H1 (cell line): ENCODE measurements around the gene ATP6V0D1. TPM values are rescaled to one million over a fixed set of nuclear protein-coding genes. Genes with fewer than 3 reads are reported as not detected.
A peak's percentile ranks its signal among the peaks of the same experiment; 100 is the strongest.

Experiments
- CTCF ChIA-PET: fragments of 300-600 bp; sonication (Branson Sonifier 250); formaldehyde crosslinking; loops from one replicate; lab custom pipeline; 2021; ENCODE audit not compliant: partially characterized antibody; lab: Charles Lee
- POLR2A ChIA-PET: fragments of 300-600 bp; sonication (Branson Sonifier 250); formaldehyde crosslinking; loops from one replicate; lab custom pipeline; 2021; ENCODE audit warnings: inconsistent platforms; ENCODE audit not compliant: partially characterized antibody; lab: Charles Lee
- DNase-seq, 2 experiments: peaks; one replicate each; pipeline versions ENCODE4 v3.0.0 to v3.0.0-alpha.2; 2010 to 2022; ENCODE audit warnings: low spot score in 2 of 2, low read depth in 1 of 2, mixed read lengths in 1 of 2
- FAIRE-seq: peaks from 2 replicates; lab custom pipeline; 2011; peaks lifted over from hg19 to GRCh38; lab: Jason Lieb, UNC
- H2AFZ ChIP-seq: 2 replicates; pipeline ENCODE4 v1.8.1; 2012; ENCODE audit warnings: low read length, inconsistent platforms
- H2AK5ac ChIP-seq: 2 replicates; pipeline ENCODE4 v1.6.1; 2013; ENCODE audit warnings: low read depth, low read length
- H2BK120ac ChIP-seq: replicated peaks from 2 replicates; pipeline ENCODE3; 2013; ENCODE audit warnings: low read depth, low read length, inconsistent platforms
- H2BK12ac ChIP-seq: 2 replicates; pipeline ENCODE4 v1.6.1; 2013; ENCODE audit warnings: low read depth, low read length
- H2BK15ac ChIP-seq: 2 replicates; pipeline ENCODE4 v1.6.1; 2013; ENCODE audit warnings: low read length
- H2BK20ac ChIP-seq: 2 replicates; pipeline ENCODE4 v1.6.1; 2013; ENCODE audit warnings: low read length
- H2BK5ac ChIP-seq: 2 replicates; pipeline ENCODE4 v1.6.1; 2013; ENCODE audit warnings: low read depth, low read length
- H3K14ac ChIP-seq: 2 replicates; pipeline ENCODE4 v1.6.1; 2013; ENCODE audit warnings: inconsistent platforms; ENCODE audit not compliant: insufficient read length
- H3K18ac ChIP-seq: 2 replicates; pipeline ENCODE4 v1.6.1; 2013; ENCODE audit warnings: low read length; ENCODE audit errors: extremely low read depth
- H3K23ac ChIP-seq: 2 replicates; pipeline ENCODE4 v1.6.1; 2013; ENCODE audit warnings: inconsistent platforms; ENCODE audit not compliant: insufficient read length
- H3K23me2 ChIP-seq: 2 replicates; pipeline ENCODE4 v1.6.1; 2013; ENCODE audit warnings: low read depth, low read length
- H3K27ac ChIP-seq: 2 replicates; pipeline ENCODE4 v1.6.1; 2011; ENCODE audit warnings: low read depth, low read length, inconsistent platforms
- H3K27me3 ChIP-seq, 4 experiments: replicated peaks in 1 of 4; 1 replicate in 1 of 4; 2 replicates in 3 of 4; pipeline versions ENCODE4 v1.6.1 to v1.8.1; 2011 to 2013; ENCODE audit warnings: low read length in 3 of 4, mild to moderate bottlenecking in 3 of 4, inconsistent platforms in 2 of 4, mixed read lengths in 2 of 4, moderate library complexity in 1 of 4; ENCODE audit not compliant: control insufficient read depth in 3 of 4, insufficient read depth in 3 of 4; ENCODE audit errors: extremely low read depth in 1 of 4
- H3K36me3 ChIP-seq, 4 experiments: 2 replicates each; pipeline versions ENCODE4 v1.6.1 to v1.8.1; 2011 to 2013; ENCODE audit warnings: mild to moderate bottlenecking in 4 of 4, low read length in 3 of 4, moderate library complexity in 2 of 4, control low read depth in 1 of 4, inconsistent platforms in 1 of 4; ENCODE audit not compliant: insufficient read depth in 4 of 4, control insufficient read depth in 2 of 4
- H3K4ac ChIP-seq: replicated peaks from 2 replicates; pipeline ENCODE3; 2013; ENCODE audit warnings: low read length, low read depth, mixed read lengths, inconsistent platforms; ENCODE audit not compliant: insufficient read length
- H3K4me1 ChIP-seq, 4 experiments: replicated peaks in 1 of 4; 1 replicate in 1 of 4; 2 replicates in 3 of 4; pipeline versions ENCODE4 v1.6.1 to v1.8.1; 2011 to 2013; ENCODE audit warnings: low read length in 3 of 4, inconsistent platforms in 2 of 4, mixed read lengths in 1 of 4; ENCODE audit not compliant: insufficient read depth in 4 of 4, control insufficient read depth in 3 of 4
- H3K4me2 ChIP-seq, 2 experiments: 2 replicates each; pipeline versions ENCODE4 v1.6.1 to v1.8.1; 2011 to 2013; ENCODE audit warnings: low read depth in 2 of 2, low read length in 2 of 2, control low read depth in 1 of 2, inconsistent platforms in 1 of 2, mild to moderate bottlenecking in 1 of 2; ENCODE audit not compliant: insufficient read depth in 1 of 2
- H3K4me3 ChIP-seq, 4 experiments: fragments of 200-600, 300-600 bp in 1 of 4; sonication (generic), shearing (Covaris generic), sonication (Bioruptor Twin) in 1 of 4; 2 replicates each; pipeline versions ENCODE4 v1.5.1 to v1.8.1; 2011 to 2016; ENCODE audit warnings: low read length in 4 of 4, low read depth in 3 of 4, control low read depth in 2 of 4, inconsistent platforms in 2 of 4, mild to moderate bottlenecking in 2 of 4, mixed read lengths in 1 of 4, moderate library complexity in 1 of 4; ENCODE audit not compliant: insufficient read depth in 2 of 4; ENCODE audit errors: extremely low read depth in 1 of 4
- H3K56ac ChIP-seq: replicated peaks from 2 replicates; pipeline ENCODE3; 2013; ENCODE audit warnings: low read depth, mild to moderate bottlenecking, mixed read lengths, low read length, inconsistent platforms; ENCODE audit not compliant: insufficient read length
- H3K79me1 ChIP-seq: 2 replicates; pipeline ENCODE4 v1.6.1; 2013; ENCODE audit warnings: low read depth, low read length, control low read depth
- H3K79me2 ChIP-seq, 2 experiments: 2 replicates each; pipeline versions ENCODE4 v1.6.1 to v1.8.1; 2012 to 2013; ENCODE audit warnings: low read length in 2 of 2, mild to moderate bottlenecking in 2 of 2, inconsistent platforms in 1 of 2; ENCODE audit not compliant: insufficient read depth in 2 of 2, control insufficient read depth in 1 of 2
- H3K9ac ChIP-seq, 4 experiments: replicated peaks in 1 of 4; 1 replicate in 1 of 4; 2 replicates in 3 of 4; pipeline versions ENCODE4 v1.6.1 to v1.8.1; 2011 to 2013; ENCODE audit warnings: low read depth in 3 of 4, low read length in 3 of 4, control low read depth in 2 of 4, mild to moderate bottlenecking in 2 of 4, moderate library complexity in 2 of 4, inconsistent platforms in 1 of 4; ENCODE audit errors: extremely low read depth in 1 of 4
- H3K9me3 ChIP-seq, 2 experiments: 2 replicates each; pipeline versions ENCODE4 v1.6.1 to v1.8.1; 2012 to 2013; ENCODE audit warnings: mild to moderate bottlenecking in 2 of 2, moderate library complexity in 2 of 2, control low read depth in 1 of 2, inconsistent platforms in 1 of 2, low read depth in 1 of 2, low read length in 1 of 2, mixed read lengths in 1 of 2; ENCODE audit not compliant: insufficient read depth in 2 of 2
- H4K20me1 ChIP-seq, 2 experiments: replicated peaks in 1 of 2; 2 replicates each; pipeline versions ENCODE3 to v1.8.1; 2011 to 2013; ENCODE audit warnings: inconsistent platforms in 2 of 2, low read length in 2 of 2, mild to moderate bottlenecking in 1 of 2; ENCODE audit not compliant: insufficient read depth in 2 of 2, control insufficient read depth in 1 of 2
- H4K5ac ChIP-seq: 2 replicates; pipeline ENCODE4 v1.6.1; 2013; ENCODE audit warnings: low read length, low read depth, mixed read lengths, inconsistent platforms; ENCODE audit not compliant: insufficient read length
- H4K8ac ChIP-seq: 2 replicates; pipeline ENCODE4 v1.8.0; 2013; ENCODE audit warnings: mild to moderate bottlenecking, moderate library complexity, low read length, inconsistent platforms; ENCODE audit not compliant: insufficient read depth; ENCODE audit errors: extremely low read depth
- H4K91ac ChIP-seq: replicated peaks from 2 replicates; pipeline ENCODE3; 2013; ENCODE audit warnings: low read length, mixed read lengths, inconsistent platforms; ENCODE audit not compliant: insufficient read length
- BACH1 ChIP-seq: IDR thresholded peaks from 2 replicates; pipeline ENCODE4 v1.6.1; 2012; ENCODE audit warnings: low read length, improper control_type of control experiment
- GTF2F1 ChIP-seq: IDR thresholded peaks from 2 replicates; pipeline ENCODE4 v1.6.1; 2012; ENCODE audit warnings: low read depth, low read length, improper control_type of control experiment, borderline replicate concordance
- JUND ChIP-seq: IDR thresholded peaks from 2 replicates; pipeline ENCODE4 v1.6.1; 2011; ENCODE audit warnings: mild to moderate bottlenecking, improper control_type of control experiment, low read length
- KDM1A ChIP-seq: fragments of 200-600, 300-600 bp; sonication (generic); IDR thresholded peaks from 2 replicates; pipeline ENCODE4 v1.7.1; 2016; ENCODE audit warnings: mild to moderate bottlenecking, low read length, borderline replicate concordance
- KDM4A ChIP-seq: IDR thresholded peaks from one replicate; pipeline ENCODE4 v1.7.1; 2012; ENCODE audit warnings: low read depth, mild to moderate bottlenecking, moderate library complexity, low read length, inconsistent platforms; ENCODE audit not compliant: severe bottlenecking
- MAX ChIP-seq: IDR thresholded peaks from 2 replicates; pipeline ENCODE4 v1.6.1; 2012; ENCODE audit warnings: inconsistent platforms
- POU5F1 ChIP-seq: IDR thresholded peaks from 2 replicates; pipeline ENCODE4 v1.6.1; 2011; ENCODE audit warnings: low read depth, mild to moderate bottlenecking, low read length, moderate library complexity
- SIN3A ChIP-seq, 2 experiments: IDR thresholded peaks in 1 of 2; conservative IDR thresholded peaks in 1 of 2; 2 replicates each; pipeline ENCODE4 v1.6.1; 2011 to 2012; ENCODE audit warnings: low read length in 2 of 2, improper control_type of control experiment in 1 of 2, low read depth in 1 of 2, mild to moderate bottlenecking in 1 of 2
- SIRT6 ChIP-seq: IDR thresholded peaks from one replicate; pipeline ENCODE4 v1.7.1; 2012; ENCODE audit warnings: low read length, inconsistent platforms
- TAF1 ChIP-seq: IDR thresholded peaks from 2 replicates; pipeline ENCODE4 v1.6.1; 2011; ENCODE audit warnings: mild to moderate bottlenecking, low read depth, low read length
- USF2 ChIP-seq: IDR thresholded peaks from 2 replicates; pipeline ENCODE4 v1.6.1; 2011; ENCODE audit warnings: low read length, improper control_type of control experiment
- ZNF274 ChIP-seq: IDR thresholded peaks from 2 replicates; pipeline ENCODE4 v1.7.0; 2012; ENCODE audit warnings: low read length, borderline replicate concordance; ENCODE audit errors: extremely low read depth
- WGBS, 2 experiments: shearing (Covaris generic) in 1 of 2; methylation state at CpG; one replicate each; pipeline versions ENCODE4 v1.1.6 to v1.1.7; 2013 to 2015; ENCODE audit warnings: low lambda C conversion rate in 2 of 2, mixed read lengths in 2 of 2, inconsistent platforms in 1 of 2, low coverage in 1 of 2, missing lambda C conversion rate in 1 of 2; ENCODE audit not compliant: insufficient replicate concordance in 2 of 2, insufficient coverage in 1 of 2, insufficient read length in 1 of 2; ENCODE audit errors: extremely low coverage in 1 of 2, missing lambda C conversion rate in 1 of 2; 5-methylcytosine and 5-hydroxymethylcytosine counted together
- polyA plus RNA-seq, 7 experiments: library from polyadenylated mRNA; depleted of rRNA in 3 of 7; stranded (reverse) in 5 of 7; unstranded in 2 of 7; fragments of >200 nt in 5 of 7; fragments of 200-250 nt in 2 of 7; gene quantifications; 1 replicate in 5 of 7; 2 replicates in 1 of 7; 4 replicates in 1 of 7; pipeline versions ENCODE4 v1.2.1 to v1.2.3, GENCODE V29; 2011 to 2013; ENCODE audit warnings: missing spikeins in 2 of 7, mixed read lengths in 2 of 7
- total RNA-seq: library from RNA; stranded (reverse); fragmentation: NEBNext Ultra II Directional; extraction: Animal tissue kit (Norgen Biotek cat#: 25700); gene quantifications from 2 replicates; pipeline ENCODE4 v1.2.1, GENCODE V29; 2021

Gene ATP6V0D1
- total and polyA plus RNA-seq, 2 of the 8 experiments (the other 6 are each of a cell fraction or from before 2014, with no cell fraction given): 47.3 to 134 TPM

- no peaks in the 10 kb centered on the region for H4K20me1 ChIP-seq
- H3K4me2 ChIP-seq: no peak overlapping the region
- H3K4ac ChIP-seq: peak overlapping the region; percentile 1
- no peak overlapping the region for H3K4me3 ChIP-seq
- no peak overlapping the region for H3K14ac ChIP-seq
- H4K8ac ChIP-seq: no peak overlapping the region; the same call in 1 of the 2 replicates
- no peaks in the 10 kb centered on the region for H3K79me2 ChIP-seq
- peaks cover 0 to 24% (median 12%) of the 10 kb centered on the region in 4 experiments; a peak in 5 of 7 replicates for H3K4me1 ChIP-seq
- ChIA-PET CTCF (interaction anchor here (1.0 to 32.4 kb wide), 4 partner anchors 11 to 60 kb away, joined by 4 to 476 read pairs (median 12); partner anchors contain the start of genes TPPP3 and ZDHHC1), POLR2A (no interaction called here)
- H2BK12ac ChIP-seq: peak overlapping the region; percentile 56; the same call in 1 of the 2 replicates
- H3K56ac ChIP-seq: no peak overlapping the region
- H3K27me3 ChIP-seq: peaks cover 0 to under 1% (median under 1%) of the 10 kb centered on the region in 4 experiments; a peak in 3 of 7 replicates
- H2BK20ac ChIP-seq: 0 out of 2 replicates have a peak overlapping the region, but pooled peaks have one; percentile 21
- H2BK120ac ChIP-seq: no peak overlapping the region
- no peaks in the 10 kb centered on the region for H3K79me1 ChIP-seq
- no peak overlapping the region for H3K23ac ChIP-seq
- no peaks in the 10 kb centered on the region for H3K9me3 ChIP-seq
- H2AK5ac ChIP-seq: no peak overlapping the region
- H4K5ac ChIP-seq: no peak overlapping the region
- H2BK5ac ChIP-seq: no peak overlapping the region
- H2BK15ac ChIP-seq: peak overlapping the region; percentile 50; the same call in 1 of the 2 replicates
- H3K18ac ChIP-seq: no peak overlapping the region
- peaks cover 2% of the 10 kb centered on the region; the same call in 1 of the 2 replicates for H3K23me2 ChIP-seq
- 83% methylated on average over 9 of the region's 12 CpGs; no CpG with 5 or more reads in 1 of the 2 experiments for WGBS, 2 experiments
- H3K9ac ChIP-seq: no peak overlapping the region
- H2AFZ ChIP-seq: no peak overlapping the region
- no peak overlapping the region for H3K27ac ChIP-seq
- FAIRE-seq: no peak
- DNase-seq: no peak
- peak overlapping the region; percentile 81 for H4K91ac ChIP-seq
- no peaks in the 10 kb centered on the region for H3K36me3 ChIP-seq
- TF ChIP-seq MAX (no peak), SIRT6 (no peak), ZNF274 (no peak), BACH1 (no peak), POU5F1 (no peak), USF2 (no peak), TAF1 (no peak), GTF2F1 (no peak), SIN3A (conservative IDR thresholded peaks at IDR 0.05 in 1 of 2, IDR thresholded peaks at IDR 0.05 in 1 of 2; ENCODE audit: low read depth in 1 of 2, low read length in 2 of 2) (no peak), KDM4A (no peak), JUND (no peak), KDM1A (no peak)
Observed at GRCh38 chr16:67403976-67404555, 76.9 kb downstream of the ATP6V0D1 start.
